ENCODE results near the gene VPS16.
A peak's percentile ranks its signal among the peaks of the same experiment; 100 is the strongest.
"Not testable (repeated sequence)": the region's sequence is repeated elsewhere in the genome, so short reads cannot be mapped to it uniquely, and the experiment has no call there.

Gene VPS16

DNA sequence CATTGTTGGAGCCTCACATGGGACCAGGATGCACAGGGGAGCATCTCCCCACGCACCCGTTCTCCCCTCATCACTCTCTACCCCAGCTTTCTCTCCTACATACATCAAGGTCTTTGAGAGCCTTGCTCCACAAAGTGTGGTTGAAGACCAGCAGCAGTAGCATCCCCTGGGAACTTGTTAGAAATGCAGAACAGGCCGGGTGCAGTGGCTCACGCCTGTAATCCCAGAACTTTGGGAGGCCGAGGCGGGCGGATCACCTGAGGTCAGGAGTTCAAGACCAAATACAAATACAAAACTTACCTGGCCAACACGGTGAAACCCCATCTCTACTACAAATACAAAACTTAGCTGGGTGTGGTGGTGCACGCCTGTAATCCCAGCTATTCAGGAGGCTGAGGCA is 32.6 kb upstream of the VPS16 start:
- not testable (repeated sequence) for DNase-seq

GRCh38 chr20:2809690-2810089 is 30.9 kb upstream of the VPS16 start:
- no peak for DNase-seq

DNA sequence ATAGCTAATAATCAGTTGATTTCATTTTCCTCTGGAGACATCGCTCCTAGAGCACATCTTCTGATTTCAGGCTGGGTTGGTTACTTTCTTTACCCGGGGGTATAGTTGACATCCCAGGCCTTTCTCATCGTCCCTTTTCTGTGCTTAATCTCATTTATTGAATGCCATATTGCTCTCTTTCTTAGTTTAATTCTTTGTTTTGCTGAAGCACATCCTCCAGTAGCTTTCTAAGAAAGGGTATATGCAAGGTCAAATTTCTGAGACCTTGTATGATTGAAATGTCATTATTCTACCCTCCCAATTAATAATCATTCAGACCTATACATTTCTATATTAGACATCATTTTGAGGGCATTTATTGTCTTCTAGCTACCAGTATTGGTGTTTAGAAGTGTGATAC is 28.4 kb upstream of the VPS16 start:
- DNase-seq: no peak

DNA sequence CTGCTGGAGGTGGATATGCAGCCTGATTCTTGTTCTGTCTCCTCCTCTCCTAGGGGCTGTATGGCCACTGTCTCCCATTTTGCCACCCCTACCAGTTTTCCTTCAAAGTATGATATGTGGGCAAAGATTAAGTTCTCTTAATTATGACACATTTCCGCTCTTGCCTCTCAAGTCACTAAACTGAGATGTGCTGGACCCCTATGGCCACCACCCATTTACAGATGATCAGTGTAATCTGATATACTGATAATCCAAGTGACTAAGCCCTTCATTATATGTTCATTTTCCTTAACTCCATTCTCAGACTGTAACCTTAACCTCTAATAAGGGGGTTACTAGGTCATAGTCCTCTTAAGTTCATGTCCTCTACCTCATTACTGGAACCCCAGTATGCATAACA is 26.5 kb upstream of the VPS16 start:
- DNase-seq: no peak

DNA sequence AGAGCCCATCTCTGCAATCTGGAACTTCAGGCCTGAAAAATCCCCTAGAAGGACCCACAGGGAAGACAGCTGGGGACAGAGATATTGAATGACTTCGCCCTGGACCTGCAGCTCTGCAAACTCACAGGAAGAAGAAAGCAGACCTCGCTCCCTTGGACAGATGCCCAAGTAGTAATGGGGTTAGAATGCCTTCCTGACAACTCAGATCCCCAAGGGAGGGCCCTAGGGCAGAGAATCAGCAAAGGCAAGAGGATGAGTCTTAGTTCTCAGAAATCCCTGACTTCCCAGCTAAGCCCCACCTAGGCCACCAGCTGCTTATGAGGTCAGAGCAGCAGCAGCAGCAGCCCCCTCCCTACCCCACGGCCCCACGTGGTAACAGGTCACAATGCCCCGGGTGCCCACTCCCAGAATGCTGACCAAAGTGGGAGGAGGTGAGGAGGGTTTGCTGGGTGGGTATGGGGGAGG is 25.9 kb upstream of the VPS16 start, which contains the start of gene C20orf141:
TSS of gene C20orf141 (plus strand) at position 401 of the 465 bp plus-strand sequence. CDS start 198 bp downstream, outside the sequence.
- no peak for DNase-seq

DNA sequence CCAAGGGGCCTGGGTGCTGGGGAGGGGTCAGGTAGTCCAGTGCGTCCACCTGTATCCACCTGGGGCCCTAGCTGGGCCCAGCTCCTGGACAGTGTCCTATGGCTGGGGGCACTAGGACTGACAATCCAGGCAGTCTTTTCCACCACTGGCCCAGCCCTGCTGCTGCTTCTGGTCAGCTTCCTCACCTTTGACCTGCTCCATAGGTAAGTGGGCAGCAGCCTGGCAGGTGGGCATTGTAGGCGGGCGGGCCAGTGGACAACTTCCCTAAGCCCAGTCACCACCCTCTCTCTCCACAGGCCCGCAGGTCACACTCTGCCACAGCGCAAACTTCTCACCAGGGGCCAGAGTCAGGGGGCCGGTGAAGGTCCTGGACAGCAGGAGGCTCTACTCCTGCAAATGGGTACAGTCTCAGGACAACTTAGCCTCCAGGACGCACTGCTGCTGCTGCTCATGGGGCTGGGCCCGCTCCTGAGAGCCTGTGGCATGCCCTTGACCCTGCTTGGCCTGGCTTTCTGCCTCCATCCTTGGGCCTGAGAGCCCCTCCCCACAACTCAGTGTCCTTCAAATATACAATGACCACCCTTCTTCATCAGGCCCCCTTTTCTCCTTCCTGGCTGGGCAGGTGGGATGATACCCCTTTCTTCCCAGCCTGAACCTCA is 25.2 kb upstream of the VPS16 start:
- DNase-seq: no peak

- DNase-seq: no peak
Measured at GRCh38 chr20:2816030-2816582, 24.4 kb upstream of the VPS16 start, which contains the start of gene TMEM239. TSS of gene TMEM239 (plus strand) at chr20:2816364. CDS start at chr20:2816555, 191 bp downstream.

GRCh38 chr20:2816583-2817340 is 23.8 kb upstream of the VPS16 start:
- DNase-seq: peak in 1 of 2 donors; percentile 21

DNA sequence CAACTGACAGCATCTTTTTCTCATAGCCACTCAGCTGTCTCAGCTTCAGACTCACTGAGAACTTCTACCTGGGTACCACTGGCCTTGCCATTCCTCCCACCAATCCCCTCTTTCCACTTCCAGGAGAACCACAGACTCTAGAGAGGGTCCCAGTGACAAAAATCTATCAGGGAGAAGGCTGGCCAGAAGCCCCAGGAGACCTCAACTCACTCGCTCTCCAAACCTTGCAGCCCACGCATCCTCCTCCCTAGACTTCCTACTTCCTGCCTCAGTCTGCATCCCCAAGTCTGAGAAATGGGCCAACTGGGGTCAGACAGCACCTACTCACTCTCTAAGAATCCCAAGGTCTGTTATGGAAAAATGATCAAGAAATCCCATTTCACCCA is 23.2 kb upstream of the VPS16 start:
- no peak for DNase-seq

- no peak for DNase-seq
Measured at GRCh38 chr20:2817891-2818595, 22.5 kb upstream of the VPS16 start.

GRCh38 chr20:2820084-2820895 is 20.3 kb upstream of the VPS16 start:
- DNase-seq: no peak

GRCh38 chr20:2820896-2821869 is 19.4 kb upstream of the VPS16 start:
- DNase-seq: no peak

GRCh38 chr20:2822073-2822472 is 18.5 kb upstream of the VPS16 start:
- peak; percentile 40 to 68 for DNase-seq

DNA sequence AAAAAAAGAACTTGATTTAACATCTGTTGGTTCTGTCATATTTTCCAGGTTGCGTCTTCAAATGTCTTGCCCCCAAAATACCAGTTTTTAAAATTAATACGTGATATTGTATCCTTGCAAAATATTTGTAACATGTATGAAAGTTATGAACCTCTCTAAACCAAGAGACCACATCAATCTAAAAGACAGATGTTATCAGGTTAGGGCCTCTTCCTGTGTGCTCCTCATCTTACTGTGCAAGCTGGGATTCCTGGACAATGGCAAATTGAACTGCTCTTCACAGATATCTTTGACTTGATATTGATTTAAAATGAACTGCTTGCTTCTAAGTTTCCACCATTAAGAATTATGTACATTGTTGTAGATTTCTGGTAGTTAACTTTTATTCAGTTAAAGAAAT is 14.8 kb upstream of the VPS16 start:
- no peak for DNase-seq

- no peak for DNase-seq
Measured at GRCh38 chr20:2826655-2827054, 13.9 kb upstream of the VPS16 start.

GRCh38 chr20:2829376-2829775 is 11.2 kb upstream of the VPS16 start:
- DNase-seq: no peak

DNA sequence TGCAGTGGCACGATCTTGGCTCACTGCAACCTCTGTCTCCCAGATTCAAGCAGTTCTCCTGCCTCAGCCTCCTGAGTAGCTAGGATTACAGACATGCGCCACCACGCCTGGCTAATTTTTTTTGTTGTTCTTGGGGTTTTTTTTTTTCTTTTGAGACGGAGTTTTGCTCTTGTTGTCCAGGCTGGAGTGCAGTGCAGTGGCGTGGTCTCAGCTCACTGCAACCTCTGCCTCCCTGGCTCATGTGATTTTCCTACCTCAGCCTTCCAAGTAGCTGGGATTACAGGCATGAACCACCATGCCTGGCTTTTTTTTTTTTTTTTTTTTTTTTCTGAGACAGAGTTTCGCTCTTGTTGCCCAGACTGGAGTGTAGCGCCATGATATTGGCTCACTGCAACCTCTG is 9.3 kb upstream of the VPS16 start:
- not testable (repeated sequence) for DNase-seq

DNA sequence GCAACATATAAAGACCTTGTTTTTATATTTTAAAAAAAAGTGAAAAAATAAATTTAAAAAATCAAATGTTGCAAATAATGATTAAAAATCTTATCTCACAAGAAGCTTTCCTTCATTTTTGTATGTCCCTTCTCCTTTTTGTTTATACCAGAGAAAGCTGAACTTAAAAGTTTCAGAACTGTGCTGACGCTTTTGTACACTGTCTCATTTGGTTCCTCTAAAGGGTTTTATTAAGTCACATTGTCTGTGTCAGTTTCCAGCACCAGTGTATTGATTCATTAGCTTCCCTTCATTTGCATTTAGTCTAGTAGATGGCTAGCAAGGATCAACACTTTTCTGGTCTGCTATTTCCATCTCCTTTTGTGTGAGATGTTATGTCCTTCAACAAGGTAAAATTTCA is 6.8 kb upstream of the VPS16 start:
- no peak for DNase-seq

DNA sequence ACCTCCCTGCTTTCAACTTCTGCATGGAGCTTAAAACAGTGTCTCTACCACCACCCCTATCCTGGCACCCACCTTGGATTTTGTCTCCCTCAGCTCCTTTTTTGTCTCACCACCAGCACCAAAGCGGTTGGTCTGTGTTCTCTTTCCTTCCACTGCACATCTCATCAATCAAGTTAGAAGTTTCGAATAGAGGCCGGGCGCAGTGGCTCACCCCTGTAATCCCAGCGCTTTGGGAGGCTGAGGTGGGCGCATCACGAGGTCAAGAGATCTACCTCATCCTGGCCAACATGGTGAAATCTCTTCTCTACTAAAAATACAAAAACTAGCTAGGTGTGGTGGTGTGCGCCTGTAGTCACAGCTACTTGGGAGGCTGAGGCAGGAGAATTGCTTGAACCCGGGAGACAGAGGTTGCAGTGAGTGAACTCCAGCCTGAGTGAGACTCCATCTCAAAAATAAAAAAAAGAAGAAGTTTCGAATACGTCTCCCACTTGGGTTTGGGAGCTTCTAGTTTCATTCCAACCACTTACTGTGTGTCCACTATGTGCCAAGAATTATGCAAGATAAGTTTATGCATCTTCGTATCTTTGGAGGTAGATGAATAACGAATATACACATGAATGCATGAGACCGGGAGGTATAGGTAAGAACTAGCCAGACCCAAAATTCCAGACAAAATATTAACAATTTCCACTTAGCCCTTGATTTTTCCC is 6.0 kb upstream of the VPS16 start:
- DNase-seq: no peak

GRCh38 chr20:2835331-2835796 is 5.2 kb upstream of the VPS16 start:
- DNase-seq: no peak
